Measurements from ENCODE around the gene EPHB3. TPM values are rescaled to one million over a fixed set of nuclear protein-coding genes. Genes with fewer than 3 reads are reported as not detected.

The EPHB3 gene
- total and polyA plus RNA-seq, 10 of the 15 experiments (the other 5 are each of a cell fraction or from before 2014, with no cell fraction given): 0.09 TPM; not detected in 9

- H2AFZ ChIP-seq (ENCODE audit: control insufficient read depth, low read depth, low read length): no peak overlapping the region
- no peak overlapping the region for H3K4me3 ChIP-seq
- no peaks in the 10 kb centered on the region for H3K36me3 ChIP-seq (ENCODE audit: control insufficient read depth in 2 of 2, insufficient read depth in 2 of 2, low read length in 1 of 2)
- ChIA-PET RAD21 (ENCODE audit: unreplicated experiment) (no interaction called here), POLR2A (no interaction called here), CTCF (interaction anchor here (1.0 to 2.0 kb wide), 2 partner anchors 9 to 213 kb away, joined by 3 to 8 read pairs; no protein-coding TSS in a partner anchor), SMC1A (ENCODE audit: uncharacterized antibody, unreplicated experiment) (no interaction called here)
- no peaks in the 10 kb centered on the region for H3K79me2 ChIP-seq (ENCODE audit: control insufficient read depth, insufficient read depth, low read length)
- no peak for TF ChIP-seq ZNF687 (IDR thresholded peaks at IDR 0.05)
- no peak for TF ChIP-seq MEF2B (IDR thresholded peaks at IDR 0.05; ENCODE audit: partially characterized antibody, poor library complexity, severe bottlenecking)
- no peak for TF ChIP-seq TAF1 (IDR thresholded peaks at IDR 0.05; ENCODE audit: borderline replicate concordance, low read depth, low read length)
- no peak for TF ChIP-seq CEBPB (IDR thresholded peaks at IDR 0.05; ENCODE audit: borderline replicate concordance in 1 of 2, low read depth in 2 of 2, low read length in 2 of 2)
- TF ChIP-seq SUPT20H (IDR thresholded peaks at IDR 0.05; ENCODE audit: borderline replicate concordance, control insufficient read depth, low read depth, low read length): no peak
- TF ChIP-seq SPI1 (IDR thresholded peaks at IDR 0.05; ENCODE audit: borderline replicate concordance, insufficient read depth, low read depth, low read length): no peak
- TF ChIP-seq NBN (IDR thresholded peaks at IDR 0.05): no peak
- no peak for TF ChIP-seq JUND (IDR thresholded peaks at IDR 0.05; ENCODE audit: low read depth, low read length)
- no peak for TF ChIP-seq HDGF (IDR thresholded peaks at IDR 0.05)
- TF ChIP-seq YBX1 (IDR thresholded peaks at IDR 0.05): no peak
- TF ChIP-seq SP1 (IDR thresholded peaks at IDR 0.05; ENCODE audit: low read depth, low read length): no peak
- H3K4me1 ChIP-seq (ENCODE audit: control insufficient read depth, insufficient read depth, low read length): peaks cover 8% of the 10 kb centered on the region; the same call in 1 of the 2 replicates
- ATAC-seq (no peak), FAIRE-seq (no peak), DNase-seq (ENCODE audit: low read depth, low spot score) (no peak)
- no peak overlapping the region for H3K27ac ChIP-seq (ENCODE audit: control insufficient read depth, insufficient read depth)
- intact Hi-C loops (cut with micrococcal nuclease; ENCODE audit: unreplicated experiment) (no loop called here), in situ Hi-C loops (cut with MboI) (no loop called here)
- BruUV-seq (replicated peaks): no TSS peak
- peaks cover 15% of the 10 kb centered on the region in 2 experiments for H3K27me3 ChIP-seq (replicated peaks in 1 of 2; ENCODE audit: control insufficient read depth in 2 of 2, insufficient read depth in 2 of 2, low read length in 1 of 2)
- H3K4me2 ChIP-seq (ENCODE audit: control insufficient read depth, insufficient read depth): no peak overlapping the region
- WGBS (ENCODE audit: insufficient coverage, insufficient replicate concordance, low lambda C conversion rate, missing lambda C conversion rate): 47% methylated on average over 14 of the region's 14 CpGs
- H3K9ac ChIP-seq (ENCODE audit: control insufficient read depth, insufficient read depth, low read length): no peak overlapping the region
- H4K20me1 ChIP-seq (ENCODE audit: control insufficient read depth, insufficient read depth): no peaks in the 10 kb centered on the region
- no peaks in the 10 kb centered on the region for H3K9me3 ChIP-seq (replicated peaks; ENCODE audit: control insufficient read depth, insufficient read depth, low read length)
Measured at GRCh38 chr3:184565421-184566211, 4.0 kb downstream of the EPHB3 start.

All from GM12878 (cell line).